GM18520 (cell line): ENCODE data around the gene THSD1.

Experiments used
- ATAC-seq: cut with Tn5 transposase; IDR thresholded peaks from one replicate; pipeline ENCODE4 v1.9.1; 2021; ENCODE audit not compliant: unreplicated experiment

The THSD1 gene

GRCh38 chr13:52405767-52406494 is at the start of gene THSD1:
TSS of gene THSD1 (minus strand) at chr13:52406172. CDS start at chr13:52402600, 3,572 bp downstream.
- no peak for ATAC-seq

GRCh38 chr13:52455677-52456041 is 49.7 kb upstream of the THSD1 start:
- peak; percentile 1 for ATAC-seq

- peak; percentile 51 for ATAC-seq
These were observed 49.1 kb upstream of the THSD1 start, which contains the start of gene CKAP2 for GRCh38 chr13:52454820-52455676. TSS of gene CKAP2 (plus strand) at chr13:52455478. CDS start at chr13:52455557, 79 bp downstream.

- peak; percentile 17 for ATAC-seq
These were observed 48.5 kb upstream of the THSD1 start for GRCh38 chr13:52454459-52454819.

GRCh38 chr13:52452470-52452869 is 46.5 kb upstream of the THSD1 start:
- no peak for ATAC-seq

GRCh38 chr13:52451135-52451804 is 45.3 kb upstream of the THSD1 start:
- ATAC-seq = no peak

- ATAC-seq = no peak
These were observed 44.8 kb upstream of the THSD1 start for GRCh38 chr13:52450793-52451116.

GRCh38 chr13:52450012-52450792 is 44.2 kb upstream of the THSD1 start, which contains the start of gene VPS36:
TSS of gene VPS36 (minus strand) at chr13:52450634. CDS start at chr13:52450594, 40 bp downstream.
- peak; percentile 60 for ATAC-seq

GRCh38 chr13:52449331-52450011 is 43.5 kb upstream of the THSD1 start:
- no peak for ATAC-seq

GRCh38 chr13:52447815-52448552 is 42.0 kb upstream of the THSD1 start:
- no peak for ATAC-seq

GRCh38 chr13:52447354-52447753 is 41.4 kb upstream of the THSD1 start:
- ATAC-seq = peak; percentile 13

- ATAC-seq = no peak
These were observed 40.3 kb upstream of the THSD1 start for GRCh38 chr13:52446265-52446664.

GRCh38 chr13:52432456-52432855 is 26.5 kb upstream of the THSD1 start:
- ATAC-seq = no peak

GRCh38 chr13:52428295-52428694 is 22.3 kb upstream of the THSD1 start:
- no peak for ATAC-seq

GRCh38 chr13:52421216-52421615 is 15.2 kb upstream of the THSD1 start:
- no peak for ATAC-seq

- no peak for ATAC-seq
These were observed 13.1 kb upstream of the THSD1 start for GRCh38 chr13:52419080-52419479.

- ATAC-seq = no peak
These were observed 9.0 kb upstream of the THSD1 start for GRCh38 chr13:52414963-52415362.

- no peak for ATAC-seq
These were observed 8.1 kb upstream of the THSD1 start for GRCh38 chr13:52414051-52414450.

GRCh38 chr13:52412128-52412527 is 6.2 kb upstream of the THSD1 start:
- no peak for ATAC-seq

- ATAC-seq = peak; percentile 96
These were observed 5.7 kb upstream of the THSD1 start for GRCh38 chr13:52411629-52412028.
